ENCODE data around the gene OAF.
"Not testable (repeated sequence)": the region's sequence is repeated elsewhere in the genome, so short reads cannot be mapped to it uniquely, and the experiment has no call there.

Gene OAF

GRCh38 chr11:120268686-120269085 is 57.9 kb downstream of the OAF start:
- Histone ChIP-seq H3K36me3 (ENCODE audit: control insufficient read depth, insufficient read depth, low read length) (no peaks in the 10 kb centered on the region), H3K4me1 (ENCODE audit: control insufficient read depth, insufficient read depth, low read length, poor library complexity, severe bottlenecking) (no peaks in the 10 kb centered on the region), H3K4me3 (ENCODE audit: insufficient read depth, low read depth, low read length, poor library complexity, severe bottlenecking) (no peak overlapping the region), H3K9me3 (ENCODE audit: control insufficient read depth, low read length) (no peaks in the 10 kb centered on the region), H3K27me3 (replicated peaks; ENCODE audit: control insufficient read depth, insufficient read depth, low read length, poor library complexity, severe bottlenecking) (no peaks in the 10 kb centered on the region), H3K27ac (ENCODE audit: insufficient read depth, low read length, poor library complexity, severe bottlenecking) (no peak overlapping the region)
- no peak for DNase-seq

- Histone ChIP-seq H3K4me1 (ENCODE audit: control insufficient read depth, insufficient read depth, low read length, poor library complexity, severe bottlenecking) (no peaks in the 10 kb centered on the region), H3K9me3 (ENCODE audit: control insufficient read depth, low read length) (no peaks in the 10 kb centered on the region), H3K27ac (ENCODE audit: insufficient read depth, low read length, poor library complexity, severe bottlenecking) (no peak overlapping the region), H3K36me3 (ENCODE audit: control insufficient read depth, insufficient read depth, low read length) (no peaks in the 10 kb centered on the region), H3K4me3 (ENCODE audit: insufficient read depth, low read depth, low read length, poor library complexity, severe bottlenecking) (no peak overlapping the region), H3K27me3 (replicated peaks; ENCODE audit: control insufficient read depth, insufficient read depth, low read length, poor library complexity, severe bottlenecking) (no peaks in the 10 kb centered on the region)
- no peak for DNase-seq
Measured at GRCh38 chr11:120270386-120270785, 59.6 kb downstream of the OAF start.

- H3K4me1 ChIP-seq (ENCODE audit: control insufficient read depth, insufficient read depth, low read length, poor library complexity, severe bottlenecking), result no peaks in the 10 kb centered on the region
- no peaks in the 10 kb centered on the region for H3K27me3 ChIP-seq (replicated peaks; ENCODE audit: control insufficient read depth, insufficient read depth, low read length, poor library complexity, severe bottlenecking)
- H3K36me3 ChIP-seq (ENCODE audit: control insufficient read depth, insufficient read depth, low read length), result no peaks in the 10 kb centered on the region
- no peak overlapping the region for H3K4me3 ChIP-seq (ENCODE audit: insufficient read depth, low read depth, low read length, poor library complexity, severe bottlenecking)
- no peaks in the 10 kb centered on the region for H3K9me3 ChIP-seq (ENCODE audit: control insufficient read depth, low read length)
- no peak overlapping the region for H3K27ac ChIP-seq (ENCODE audit: insufficient read depth, low read length, poor library complexity, severe bottlenecking)
- no peak for DNase-seq
Measured at GRCh38 chr11:120271672-120272071, 60.8 kb downstream of the OAF start.

GRCh38 chr11:120272303-120272702 is 61.5 kb downstream of the OAF start:
- Histone ChIP-seq H3K4me1 (ENCODE audit: control insufficient read depth, insufficient read depth, low read length, poor library complexity, severe bottlenecking) (no peaks in the 10 kb centered on the region), H3K36me3 (ENCODE audit: control insufficient read depth, insufficient read depth, low read length) (no peaks in the 10 kb centered on the region), H3K9me3 (ENCODE audit: control insufficient read depth, low read length) (no peaks in the 10 kb centered on the region), H3K27ac (ENCODE audit: insufficient read depth, low read length, poor library complexity, severe bottlenecking) (no peak overlapping the region), H3K27me3 (replicated peaks; ENCODE audit: control insufficient read depth, insufficient read depth, low read length, poor library complexity, severe bottlenecking) (no peaks in the 10 kb centered on the region), H3K4me3 (ENCODE audit: insufficient read depth, low read depth, low read length, poor library complexity, severe bottlenecking) (no peak overlapping the region)
- DNase-seq, result no peak

- no peaks in the 10 kb centered on the region for H3K4me1 ChIP-seq (ENCODE audit: control insufficient read depth, insufficient read depth, low read length, poor library complexity, severe bottlenecking)
- no peaks in the 10 kb centered on the region for H3K36me3 ChIP-seq (ENCODE audit: control insufficient read depth, insufficient read depth, low read length)
- DNase-seq, result no peak
- no peaks in the 10 kb centered on the region for H3K9me3 ChIP-seq (ENCODE audit: control insufficient read depth, low read length)
- no peak overlapping the region for H3K4me3 ChIP-seq (ENCODE audit: insufficient read depth, low read depth, low read length, poor library complexity, severe bottlenecking)
- H3K27ac ChIP-seq (ENCODE audit: insufficient read depth, low read length, poor library complexity, severe bottlenecking), result no peak overlapping the region
- no peaks in the 10 kb centered on the region for H3K27me3 ChIP-seq (replicated peaks; ENCODE audit: control insufficient read depth, insufficient read depth, low read length, poor library complexity, severe bottlenecking)
Measured at GRCh38 chr11:120273432-120273831, 62.6 kb downstream of the OAF start.

GRCh38 chr11:120273956-120274355 is 63.1 kb downstream of the OAF start:
- not testable (repeated sequence) for H3K4me1 ChIP-seq (ENCODE audit: control insufficient read depth, insufficient read depth, low read length, poor library complexity, severe bottlenecking); H3K36me3 ChIP-seq (ENCODE audit: control insufficient read depth, insufficient read depth, low read length); H3K4me3 ChIP-seq (ENCODE audit: insufficient read depth, low read depth, low read length, poor library complexity, severe bottlenecking); DNase-seq; H3K27ac ChIP-seq (ENCODE audit: insufficient read depth, low read length, poor library complexity, severe bottlenecking); H3K9me3 ChIP-seq (ENCODE audit: control insufficient read depth, low read length); H3K27me3 ChIP-seq (replicated peaks; ENCODE audit: control insufficient read depth, insufficient read depth, low read length, poor library complexity, severe bottlenecking)

GRCh38 chr11:120279502-120279901 is 68.7 kb downstream of the OAF start:
- Histone ChIP-seq H3K9me3 (ENCODE audit: control insufficient read depth, low read length) (no peaks in the 10 kb centered on the region), H3K4me3 (ENCODE audit: insufficient read depth, low read depth, low read length, poor library complexity, severe bottlenecking) (no peak overlapping the region), H3K36me3 (ENCODE audit: control insufficient read depth, insufficient read depth, low read length) (no peaks in the 10 kb centered on the region), H3K27me3 (replicated peaks; ENCODE audit: control insufficient read depth, insufficient read depth, low read length, poor library complexity, severe bottlenecking) (no peaks in the 10 kb centered on the region), H3K4me1 (ENCODE audit: control insufficient read depth, insufficient read depth, low read length, poor library complexity, severe bottlenecking) (no peaks in the 10 kb centered on the region), H3K27ac (ENCODE audit: insufficient read depth, low read length, poor library complexity, severe bottlenecking) (no peak overlapping the region)
- DNase-seq, result no peak

Measured in effector memory CD4-positive, alpha-beta T cell (primary cell).